Keratinocyte (primary cell): ENCODE data around the gene ATF7IP.

Source experiments
- EZH2 ChIP-seq: IDR thresholded peaks from one replicate; pipeline ENCODE4 v1.6.1; 2012; ENCODE audit warnings: inconsistent platforms, mild to moderate bottlenecking, low read length, moderate library complexity
- TF ChIP-seq, protein P1 (sequence below), 3 experiments: IDR thresholded peaks in 1 of 3; conservative IDR thresholded peaks in 1 of 3; optimal IDR thresholded peaks in 1 of 3; 2 replicates in 2 of 3; 3 replicates in 1 of 3; pipeline versions ENCODE3 to v1.5.1; 2011; ENCODE audit warnings: low read length in 3 of 3, mild to moderate bottlenecking in 3 of 3, moderate library complexity in 2 of 3, control low read depth in 1 of 3, inconsistent platforms in 1 of 3; ENCODE audit not compliant: insufficient read depth in 2 of 3; ENCODE audit errors: extremely low read depth in 1 of 3

GRCh38 chr12:14408208-14408607, 42.7 kb downstream of the ATF7IP start:
- TF ChIP-seq EZH2: no peak
- TF ChIP-seq, protein P1, sequence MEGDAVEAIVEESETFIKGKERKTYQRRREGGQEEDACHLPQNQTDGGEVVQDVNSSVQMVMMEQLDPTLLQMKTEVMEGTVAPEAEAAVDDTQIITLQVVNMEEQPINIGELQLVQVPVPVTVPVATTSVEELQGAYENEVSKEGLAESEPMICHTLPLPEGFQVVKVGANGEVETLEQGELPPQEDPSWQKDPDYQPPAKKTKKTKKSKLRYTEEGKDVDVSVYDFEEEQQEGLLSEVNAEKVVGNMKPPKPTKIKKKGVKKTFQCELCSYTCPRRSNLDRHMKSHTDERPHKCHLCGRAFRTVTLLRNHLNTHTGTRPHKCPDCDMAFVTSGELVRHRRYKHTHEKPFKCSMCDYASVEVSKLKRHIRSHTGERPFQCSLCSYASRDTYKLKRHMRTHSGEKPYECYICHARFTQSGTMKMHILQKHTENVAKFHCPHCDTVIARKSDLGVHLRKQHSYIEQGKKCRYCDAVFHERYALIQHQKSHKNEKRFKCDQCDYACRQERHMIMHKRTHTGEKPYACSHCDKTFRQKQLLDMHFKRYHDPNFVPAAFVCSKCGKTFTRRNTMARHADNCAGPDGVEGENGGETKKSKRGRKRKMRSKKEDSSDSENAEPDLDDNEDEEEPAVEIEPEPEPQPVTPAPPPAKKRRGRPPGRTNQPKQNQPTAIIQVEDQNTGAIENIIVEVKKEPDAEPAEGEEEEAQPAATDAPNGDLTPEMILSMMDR (optimal IDR thresholded peaks at IDR 0.05 in 1 of 3, IDR thresholded peaks at IDR 0.05 in 1 of 3, conservative IDR thresholded peaks at IDR 0.05 in 1 of 3; ENCODE audit: extremely low read depth in 1 of 3, insufficient read depth in 2 of 3, low read length in 3 of 3): no peak
